HG03025 (cell line): ENCODE data around the gene NFKBIE.

Experiments used
- ATAC-seq: cut with Tn5 transposase; IDR thresholded peaks from one replicate; pipeline ENCODE4 v1.9.1; 2021; ENCODE audit warnings: mild to moderate bottlenecking, moderate library complexity; ENCODE audit not compliant: unreplicated experiment, low FRiP score

NFKBIE gene

GRCh38 chr6:44260011-44260410 lies 5.3 kb downstream of the NFKBIE start:
- ATAC-seq: no peak

- no peak for ATAC-seq
Observed at GRCh38 chr6:44258921-44259320, 6.4 kb downstream of the NFKBIE start.

GRCh38 chr6:44258325-44258863 lies 7.0 kb downstream of the NFKBIE start:
- no peak for ATAC-seq

- peak; percentile 2 for ATAC-seq
Observed at GRCh38 chr6:44257753-44258324, 7.5 kb downstream of the NFKBIE start.

GRCh38 chr6:44257025-44257752 lies 8.2 kb downstream of the NFKBIE start, which contains the start of gene SLC35B2:
SLC35B2 (minus strand) TSS chr6:44257528; CDS start chr6:44257410, 118 bp downstream.
- peak; percentile 42 for ATAC-seq

GRCh38 chr6:44256775-44257024 lies 8.7 kb downstream of the NFKBIE start:
- ATAC-seq: no peak

DNA sequence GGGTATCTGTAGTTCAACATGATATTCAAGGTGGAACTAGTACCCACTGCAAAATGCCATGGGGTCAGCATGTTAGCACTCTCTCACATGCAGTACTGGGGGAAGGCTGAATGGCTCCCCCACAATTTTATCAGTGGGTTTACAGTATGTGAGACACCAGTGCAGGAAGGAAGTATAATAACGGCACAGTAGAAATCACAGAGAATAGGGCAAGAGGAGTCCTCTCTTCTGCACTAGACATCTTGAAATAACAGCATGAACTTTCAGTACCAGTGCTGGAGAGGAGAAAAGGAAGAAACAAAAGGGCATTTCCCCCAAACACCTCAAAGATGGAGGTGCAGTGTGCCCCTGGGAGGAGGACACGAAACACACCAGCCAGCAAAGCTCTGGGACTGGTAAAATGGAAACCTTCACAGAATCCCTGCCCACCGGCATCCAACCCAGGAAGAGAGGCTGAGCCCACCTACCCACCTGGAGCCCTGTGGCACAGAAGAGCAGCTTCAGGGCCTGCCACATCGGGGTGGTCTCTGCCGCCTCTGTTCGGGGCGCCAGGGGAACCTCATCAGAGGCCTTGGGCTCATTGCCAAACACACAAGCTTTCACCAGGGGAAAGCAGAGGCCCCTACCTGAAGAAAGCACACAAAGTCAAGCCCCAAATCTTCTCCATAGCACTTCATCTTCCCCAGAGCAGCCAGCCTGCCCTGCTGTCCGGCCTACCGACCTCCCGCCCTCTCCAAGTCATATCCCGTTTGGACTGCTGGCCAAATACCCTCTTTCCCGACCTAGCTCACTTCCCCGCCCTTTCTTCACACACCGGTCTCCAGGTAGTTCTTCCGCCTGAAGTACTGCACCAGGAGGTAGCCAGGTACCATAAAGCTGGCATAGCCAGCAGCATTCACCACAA lies 9.2 kb downstream of the NFKBIE start:
- ATAC-seq: no peak

DNA sequence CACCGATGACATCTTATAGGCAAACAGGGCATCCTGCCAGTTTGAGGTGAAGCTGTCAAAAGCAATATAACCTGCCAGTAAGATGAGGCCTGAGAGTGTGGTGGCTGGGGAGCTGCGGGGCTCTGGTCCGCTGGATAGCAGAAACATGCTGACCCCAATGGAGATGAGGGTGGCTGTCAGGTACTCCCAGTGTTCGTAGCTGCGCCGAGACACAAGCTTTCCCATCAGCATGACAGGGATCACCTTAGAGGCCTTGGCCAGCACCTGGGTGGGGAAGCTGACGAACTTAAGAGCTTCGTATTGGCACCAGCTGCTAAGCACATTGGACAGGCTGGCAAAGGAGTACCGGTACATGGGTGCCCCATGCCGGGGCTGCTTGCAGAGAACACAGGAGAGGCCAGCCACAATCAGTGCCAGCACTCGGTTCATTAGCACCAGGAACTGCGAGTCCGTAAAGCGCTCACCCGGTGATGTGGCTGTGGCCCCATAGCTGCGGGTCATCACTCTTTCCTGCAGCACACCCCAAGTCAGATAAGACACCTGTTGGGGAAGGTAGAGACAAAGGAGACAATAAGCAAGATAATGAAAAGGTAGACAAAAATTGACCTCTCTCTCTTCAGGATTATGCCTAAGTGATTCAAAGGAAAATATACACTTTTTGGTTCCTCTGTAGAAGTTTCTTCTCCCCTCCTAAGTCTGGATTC lies 10.1 kb downstream of the NFKBIE start:
- ATAC-seq: no peak

- ATAC-seq: no peak
Observed at GRCh38 chr6:44254191-44255104, 10.9 kb downstream of the NFKBIE start.

GRCh38 chr6:44253307-44254101 lies 11.8 kb downstream of the NFKBIE start:
- ATAC-seq: no peak

DNA sequence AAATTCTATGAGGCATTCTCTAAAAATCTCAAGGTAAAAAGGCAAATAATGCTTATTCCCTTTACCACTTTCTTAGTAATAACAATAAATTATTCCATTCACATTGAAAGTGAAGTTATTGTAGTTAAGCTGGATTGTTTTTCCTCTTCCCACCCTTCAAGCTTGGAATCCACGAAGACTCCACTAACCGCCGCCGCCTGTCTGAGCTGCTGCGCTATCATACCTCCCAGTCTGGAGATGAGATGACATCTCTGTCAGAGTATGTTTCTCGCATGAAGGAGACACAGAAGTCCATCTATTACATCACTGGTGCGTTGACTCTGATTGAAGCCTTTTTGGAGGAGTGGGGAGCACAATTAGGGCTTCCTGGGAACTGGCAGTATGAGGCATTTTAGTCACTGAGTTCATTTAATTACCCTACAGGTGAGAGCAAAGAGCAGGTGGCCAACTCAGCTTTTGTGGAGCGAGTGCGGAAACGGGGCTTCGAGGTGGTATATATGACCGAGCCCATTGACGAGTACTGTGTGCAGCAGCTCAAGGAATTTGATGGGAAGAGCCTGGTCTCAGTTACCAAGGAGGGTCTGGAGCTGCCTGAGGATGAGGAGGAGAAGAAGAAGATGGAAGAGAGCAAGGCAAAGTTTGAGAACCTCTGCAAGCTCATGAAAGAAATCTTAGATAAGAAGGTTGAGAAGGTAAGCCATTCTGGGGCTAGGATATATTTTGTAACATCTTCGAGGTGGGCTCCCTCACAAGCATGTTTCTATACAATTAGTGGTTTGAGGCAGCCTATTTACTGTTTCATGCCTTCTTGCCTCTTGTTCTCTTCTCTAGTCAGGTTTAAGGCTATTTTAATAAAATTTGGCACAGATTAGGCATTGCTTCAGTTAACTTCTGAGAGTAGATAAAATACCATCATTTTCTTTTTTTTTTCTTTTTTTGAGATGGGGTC lies 13.5 kb downstream of the NFKBIE start:
- ATAC-seq: no peak

DNA sequence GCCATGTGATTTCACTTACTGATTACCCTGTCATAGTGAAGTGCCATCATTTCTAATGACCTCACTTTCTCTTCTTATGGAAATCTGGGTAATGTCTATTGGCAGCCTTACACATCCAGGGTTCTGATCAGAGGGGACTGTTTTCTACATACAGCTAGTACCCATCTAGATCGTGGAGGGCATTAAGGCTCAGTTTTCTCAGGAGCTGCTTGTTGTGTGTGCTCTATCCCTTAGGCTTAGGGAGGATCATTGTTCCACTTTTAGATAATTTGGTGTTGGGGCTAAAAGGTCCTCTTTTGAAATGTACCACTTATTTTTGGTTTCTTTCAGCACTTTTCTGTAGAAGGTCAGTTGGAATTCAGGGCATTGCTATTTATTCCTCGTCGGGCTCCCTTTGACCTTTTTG lies 14.6 kb downstream of the NFKBIE start:
- no peak for ATAC-seq

DNA sequence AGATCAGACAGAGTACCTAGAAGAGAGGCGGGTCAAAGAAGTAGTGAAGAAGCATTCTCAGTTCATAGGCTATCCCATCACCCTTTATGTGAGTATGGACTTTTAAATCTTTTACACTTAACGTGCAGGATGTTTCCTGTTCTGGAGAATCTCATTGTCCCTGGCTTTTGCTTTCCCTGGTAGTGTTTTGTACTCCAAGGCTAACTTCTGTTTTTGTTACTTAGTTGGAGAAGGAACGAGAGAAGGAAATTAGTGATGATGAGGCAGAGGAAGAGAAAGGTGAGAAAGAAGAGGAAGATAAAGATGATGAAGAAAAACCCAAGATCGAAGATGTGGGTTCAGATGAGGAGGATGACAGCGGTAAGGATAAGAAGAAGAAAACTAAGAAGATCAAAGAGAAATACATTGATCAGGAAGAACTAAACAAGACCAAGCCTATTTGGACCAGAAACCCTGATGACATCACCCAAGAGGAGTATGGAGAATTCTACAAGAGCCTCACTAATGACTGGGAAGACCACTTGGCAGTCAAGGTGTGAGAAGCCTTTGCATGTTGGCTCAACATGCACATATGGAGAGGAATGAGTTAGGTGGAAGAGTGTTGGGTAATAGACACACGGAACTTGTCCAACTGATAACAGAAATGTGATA lies 15.2 kb downstream of the NFKBIE start:
- no peak for ATAC-seq

- no peak for ATAC-seq
Observed at GRCh38 chr6:44249082-44249748, 16.1 kb downstream of the NFKBIE start.

DNA sequence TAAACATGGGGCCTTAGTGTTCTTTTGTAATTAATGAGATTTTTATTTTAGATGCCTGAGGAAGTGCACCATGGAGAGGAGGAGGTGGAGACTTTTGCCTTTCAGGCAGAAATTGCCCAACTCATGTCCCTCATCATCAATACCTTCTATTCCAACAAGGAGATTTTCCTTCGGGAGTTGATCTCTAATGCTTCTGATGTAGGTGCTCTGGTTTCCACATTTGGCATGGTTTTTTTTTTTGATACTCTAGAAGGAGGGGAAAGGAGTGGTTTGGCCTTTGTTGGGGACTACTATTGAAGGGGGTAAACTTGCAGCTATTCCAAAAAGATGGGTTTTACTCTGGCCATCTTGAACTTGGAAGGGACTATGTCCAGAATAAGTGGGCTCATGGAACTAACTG lies 16.8 kb downstream of the NFKBIE start:
- ATAC-seq: no peak
